ENCODE measurements around the gene CCDC33.
A peak's percentile ranks its signal among the peaks of the same experiment; 100 is the strongest.

Gene CCDC33

DNA sequence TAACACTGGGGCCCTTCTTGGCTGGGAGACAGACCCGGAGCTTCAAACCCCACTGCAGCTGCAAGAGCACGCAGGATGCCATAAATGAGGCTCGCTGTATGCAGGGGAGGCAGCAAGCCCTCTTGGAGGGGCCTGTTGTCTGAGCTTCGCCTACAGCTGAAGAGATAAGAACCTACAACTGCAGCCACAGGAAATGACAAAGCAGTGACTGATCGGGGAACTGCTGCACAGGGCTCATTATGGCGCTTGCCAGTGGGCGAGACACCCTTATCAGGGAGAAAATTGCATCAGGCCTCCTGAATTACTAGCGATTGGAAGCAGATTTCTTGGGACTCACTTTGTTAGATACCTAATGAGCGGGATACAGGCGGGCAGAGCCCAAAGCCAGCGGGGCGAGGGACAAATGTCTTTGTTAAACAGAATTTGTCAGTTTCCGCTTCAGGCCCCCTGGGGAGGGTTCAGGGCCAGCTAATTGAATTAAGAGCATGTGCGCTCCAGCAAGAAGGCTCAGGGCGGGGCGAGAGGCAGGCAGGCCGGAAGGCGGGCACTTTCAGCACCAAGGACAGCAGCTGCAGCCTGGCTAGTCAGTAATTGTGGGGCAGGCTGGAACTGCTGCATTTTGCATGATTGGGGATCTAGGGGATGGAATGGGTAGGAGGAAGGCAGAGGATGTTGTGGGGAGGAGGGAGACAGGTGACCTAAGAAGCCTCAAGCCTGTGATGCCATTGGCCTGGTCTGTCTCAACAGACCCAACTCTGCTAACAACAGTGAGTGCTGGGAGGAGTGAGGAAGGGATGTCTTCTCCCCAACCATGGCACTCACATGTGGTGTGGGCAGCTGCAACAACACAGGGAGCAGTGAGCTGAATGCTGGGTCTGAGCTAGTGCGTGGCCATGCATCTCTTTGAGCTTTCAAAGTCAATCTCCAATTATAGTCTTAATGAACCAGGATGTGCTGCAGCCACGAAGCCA lies 55.3 kb downstream of the CCDC33 start:
- DNase-seq: peak in 1 of 2 experiments; percentile 22

DNA sequence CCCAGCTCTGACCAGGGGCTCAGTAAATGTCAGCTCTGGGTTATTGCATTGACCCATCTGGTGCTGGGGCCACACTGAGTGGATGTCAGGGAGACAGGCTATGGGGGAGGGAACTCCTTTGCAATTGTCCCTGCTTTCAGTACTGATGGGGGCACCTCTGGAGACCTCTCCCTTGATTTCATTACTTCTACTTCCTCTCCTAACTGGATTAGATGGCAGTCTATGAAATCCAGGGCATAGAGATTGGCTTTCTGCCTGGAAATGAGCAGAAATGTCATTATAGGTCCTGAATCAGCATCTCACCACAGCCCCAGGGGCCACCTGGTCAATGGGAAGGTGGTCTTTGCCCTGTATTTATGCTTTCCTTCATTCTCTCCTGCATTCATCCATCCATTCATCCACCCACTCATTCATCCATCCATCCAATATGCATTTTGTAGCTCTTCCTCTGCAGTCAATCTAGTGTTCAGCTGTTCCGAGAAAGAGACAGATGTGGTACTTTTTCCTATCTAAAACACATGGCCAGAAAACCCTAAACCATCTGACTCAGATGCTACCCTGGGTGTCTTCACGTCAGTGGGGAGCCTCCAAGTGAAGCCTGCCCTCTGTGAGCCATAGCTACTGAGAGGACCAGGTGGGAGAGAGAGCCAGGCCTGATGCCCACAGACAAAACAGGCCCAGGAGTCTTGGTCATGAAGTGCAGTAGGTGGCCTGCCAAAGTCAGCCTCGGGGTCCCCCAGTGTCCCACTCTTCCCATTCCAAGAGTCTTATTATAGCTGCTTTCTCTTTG lies 57.1 kb downstream of the CCDC33 start:
- DNase-seq: no peak

DNA sequence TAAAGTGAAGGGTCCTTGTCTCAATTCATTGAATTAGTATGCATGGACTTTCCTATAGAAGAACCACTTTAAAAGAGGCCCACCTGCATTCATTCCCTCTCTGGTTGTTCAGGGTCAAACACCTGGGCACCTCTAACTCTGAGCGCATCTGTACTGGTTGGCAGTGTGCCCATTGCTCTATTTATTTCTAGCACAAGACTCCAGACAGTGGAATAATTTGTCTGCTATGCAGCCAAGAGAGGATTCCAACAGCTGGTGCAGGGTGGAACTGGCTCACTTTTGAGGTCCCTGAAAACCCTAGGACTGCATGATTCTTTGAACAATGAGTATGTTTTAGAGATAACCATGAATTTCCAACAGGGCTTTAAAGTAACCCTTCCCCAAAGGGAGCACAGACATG lies 57.9 kb downstream of the CCDC33 start:
- no peak for DNase-seq

DNA sequence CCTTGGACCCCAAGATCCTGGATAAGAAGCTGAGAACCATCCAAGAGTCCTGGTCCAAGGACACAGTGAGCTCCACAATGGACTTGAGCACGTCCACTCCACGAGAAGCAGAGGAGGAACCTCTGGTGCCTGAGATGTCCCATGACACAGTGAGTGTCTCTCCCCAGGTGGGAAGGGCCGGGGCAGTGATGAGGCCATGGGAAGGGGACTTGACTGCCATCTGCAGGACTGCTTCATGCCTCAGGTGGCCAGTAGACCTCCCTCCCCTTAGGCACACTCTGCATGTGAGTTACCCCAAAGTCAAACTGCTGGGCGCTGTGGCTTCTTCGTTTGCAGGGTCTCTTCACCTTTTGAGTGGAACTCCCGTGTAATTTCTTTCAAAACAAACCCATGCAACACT lies 59.7 kb downstream of the CCDC33 start:
- no peak for DNase-seq

- no peak for DNase-seq
These were observed 61.8 kb downstream of the CCDC33 start for GRCh38 chr15:74297887-74298286.

DNA sequence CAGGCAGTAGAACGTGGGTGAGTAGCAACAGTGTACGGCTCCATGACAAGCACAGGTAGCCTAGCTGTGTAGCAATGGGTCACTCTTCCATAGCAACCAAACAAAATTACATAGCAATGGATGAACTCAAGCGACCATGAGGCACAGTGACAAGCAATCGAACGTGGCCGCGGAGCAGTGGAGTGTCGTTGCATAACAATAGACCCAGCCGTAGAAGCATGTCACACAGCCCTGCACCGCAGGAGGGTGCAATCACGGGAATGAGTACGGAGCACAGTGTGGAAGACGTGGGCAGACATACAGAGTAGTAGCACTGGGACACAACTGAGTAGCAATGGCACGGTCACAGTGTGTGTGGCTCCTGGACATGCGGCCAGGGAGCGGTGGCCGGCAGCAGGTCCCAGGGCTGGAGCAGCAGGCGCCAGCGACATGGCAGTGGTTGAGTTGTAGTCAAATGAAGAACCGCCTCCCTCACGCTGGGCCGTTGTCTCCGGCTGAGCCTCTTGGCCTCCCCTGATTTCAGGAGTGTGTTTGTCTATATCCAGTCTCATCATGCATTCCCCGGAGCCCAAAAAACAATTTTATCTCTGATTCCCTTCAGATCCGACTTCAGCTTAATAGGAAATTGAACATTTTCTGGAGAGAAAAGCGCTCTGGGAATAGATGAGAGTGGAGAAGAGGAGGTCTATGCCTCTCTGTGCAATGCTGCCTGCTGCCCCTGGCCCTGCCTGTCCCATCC lies 64.1 kb downstream of the CCDC33 start:
- DNase-seq: no peak

- no peak for DNase-seq
These were observed 65.6 kb downstream of the CCDC33 start for GRCh38 chr15:74301583-74302361.

DNA sequence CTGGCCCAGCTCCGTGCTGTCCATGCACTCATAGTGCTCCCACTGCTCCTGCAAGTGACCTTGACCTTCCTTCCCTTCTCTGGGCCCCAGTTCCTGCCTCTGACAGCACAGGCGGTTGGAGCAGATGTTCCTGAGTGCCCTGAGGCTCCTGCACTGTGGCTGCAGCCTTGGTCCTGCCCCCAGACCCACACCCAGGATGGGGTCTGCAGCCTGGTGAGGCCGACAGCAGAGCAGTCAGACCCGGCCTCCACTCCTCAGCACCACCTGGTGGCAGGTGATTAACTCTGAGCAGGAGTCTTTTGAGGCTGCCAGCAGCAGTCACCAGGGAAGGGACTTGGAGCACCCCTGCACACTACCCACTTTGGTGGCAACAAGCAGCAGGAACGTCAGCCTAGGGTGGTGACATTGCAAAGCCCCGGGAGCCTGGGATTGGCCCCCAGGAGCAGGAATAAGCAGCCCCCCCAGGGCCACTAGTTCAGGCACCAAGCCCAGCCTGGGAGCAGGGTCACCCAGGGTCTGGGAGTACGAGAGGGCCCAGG lies 66.8 kb downstream of the CCDC33 start:
- peak in 1 of 2 experiments; percentile 37 for DNase-seq

GRCh38 chr15:74303741-74304309 lies 67.7 kb downstream of the CCDC33 start:
- DNase-seq: no peak

GRCh38 chr15:74304431-74304830 lies 68.3 kb downstream of the CCDC33 start:
- DNase-seq: no peak

- DNase-seq: no peak
These were observed 69.6 kb downstream of the CCDC33 start for GRCh38 chr15:74305687-74306086.

GRCh38 chr15:74306781-74307217 lies 70.7 kb downstream of the CCDC33 start:
- DNase-seq: no peak

GRCh38 chr15:74307827-74308811 lies 72.0 kb downstream of the CCDC33 start:
- peak; percentile 49 to 60 for DNase-seq

GRCh38 chr15:74311734-74312444 lies 75.8 kb downstream of the CCDC33 start:
- DNase-seq: peak in 1 of 2 experiments; percentile 58

GRCh38 chr15:74312445-74313007 lies 76.4 kb downstream of the CCDC33 start:
- no peak for DNase-seq

DNA sequence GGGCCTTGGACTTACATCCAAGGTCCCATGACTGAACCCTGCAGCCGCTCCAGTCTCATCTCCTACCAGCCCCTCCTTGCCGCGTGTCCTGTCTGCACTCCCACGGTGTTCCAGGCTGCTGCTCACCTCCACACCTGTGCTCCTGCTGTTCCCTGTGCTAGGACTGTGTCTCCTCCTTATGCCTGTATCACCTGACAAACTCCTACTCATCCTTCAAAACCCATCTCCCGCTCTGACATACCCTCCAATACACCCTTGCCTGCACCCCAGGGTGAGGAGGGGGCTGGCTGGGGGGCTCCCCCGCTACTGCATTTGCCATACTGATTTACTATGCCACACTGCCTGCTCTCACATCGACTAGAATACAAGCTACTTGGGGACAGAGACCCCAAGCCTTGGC lies 77.8 kb downstream of the CCDC33 start:
- DNase-seq: no peak

- DNase-seq: no peak
These were observed 78.8 kb downstream of the CCDC33 start for GRCh38 chr15:74314795-74315438.

DNA sequence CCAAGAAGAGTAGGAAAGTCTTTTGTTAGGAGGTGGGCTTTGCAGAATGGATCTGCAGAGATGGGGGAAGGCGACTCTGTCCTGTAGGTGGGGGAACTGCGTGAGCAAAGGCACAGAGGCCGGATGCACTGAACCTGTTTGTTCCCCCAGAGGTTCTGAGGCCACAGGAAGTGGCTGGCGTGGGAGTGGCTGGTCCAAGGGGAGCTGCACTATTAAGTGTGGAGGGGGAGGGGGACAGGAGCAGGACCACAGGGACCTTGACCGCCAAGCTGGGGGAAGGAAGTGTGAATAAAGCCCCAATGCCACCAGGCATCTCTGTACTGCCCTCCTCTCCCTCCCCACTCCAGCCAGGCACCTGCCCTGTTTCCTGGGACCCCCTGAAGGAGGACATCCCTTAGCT lies 79.5 kb downstream of the CCDC33 start:
- DNase-seq: no peak

GRCh38 chr15:74316141-74316540 lies 80.0 kb downstream of the CCDC33 start:
- DNase-seq: no peak

Data from SW 1271 (cell line).